ENCODE results near the gene EIF2S1.

Gene EIF2S1

DNA sequence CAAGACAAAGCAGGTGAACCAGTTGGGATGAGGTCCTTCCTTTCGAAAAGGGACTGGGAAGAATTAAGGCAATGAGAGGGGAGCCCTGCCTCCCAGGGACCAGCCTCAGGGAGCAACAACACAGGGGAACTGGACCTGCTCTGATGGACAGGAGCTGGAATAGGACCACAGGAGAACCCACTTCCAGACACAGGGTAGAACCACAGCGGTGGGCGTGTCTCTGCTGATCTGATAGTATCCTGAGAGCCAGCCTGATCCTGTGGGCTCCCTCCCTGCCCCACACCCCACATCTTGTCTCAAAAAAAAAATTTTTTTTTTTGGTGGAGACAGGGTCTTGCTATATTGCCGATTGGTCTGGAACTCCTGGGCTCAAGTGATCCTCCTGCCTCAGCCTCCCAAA, 65.5 kb downstream of the EIF2S1 start:
- no peaks in the 10 kb centered on the region for H3K9me3 Mint-ChIP-seq
- H3K27me3 Mint-ChIP-seq, result peaks cover 42% of the 10 kb centered on the region
- intact Hi-C loops (cut with micrococcal nuclease), result loop anchor here (2.0 to 10.0 kb wide), 2 partner anchors 89 to 279 kb away; no protein-coding TSS in a partner anchor
- no peak overlapping the region for H3K4me3 Mint-ChIP-seq
- peaks cover 18% of the 10 kb centered on the region for H3K4me1 Mint-ChIP-seq (ENCODE audit: low read depth)
- no peak overlapping the region for H3K27ac Mint-ChIP-seq
- H3K36me3 Mint-ChIP-seq (ENCODE audit: low read depth), result no peaks in the 10 kb centered on the region

DNA sequence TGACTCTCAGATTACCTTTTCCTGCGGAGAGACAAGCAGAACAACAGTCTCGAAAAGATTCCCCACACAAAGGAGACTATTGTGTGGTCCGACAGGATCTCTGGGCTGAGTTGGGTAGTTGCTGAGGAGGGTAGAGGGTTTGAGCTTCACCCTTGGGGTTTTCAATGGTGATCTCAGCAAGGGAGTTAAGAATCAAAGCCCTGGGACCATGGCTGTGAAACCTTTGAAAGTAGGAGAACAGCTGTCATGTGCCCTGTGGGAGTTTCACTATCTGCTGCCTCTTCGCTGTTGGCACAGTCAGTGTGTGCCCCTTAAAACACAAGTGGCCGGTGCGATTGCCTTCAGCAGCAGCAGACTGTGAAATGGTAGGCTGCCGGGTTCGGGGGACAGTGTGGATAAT, 66.0 kb downstream of the EIF2S1 start:
- H3K4me3 Mint-ChIP-seq, result no peak overlapping the region
- intact Hi-C loops (cut with micrococcal nuclease), result loop anchor here (2.0 to 10.0 kb wide), 2 partner anchors 89 to 279 kb away; no protein-coding TSS in a partner anchor
- no peaks in the 10 kb centered on the region for H3K9me3 Mint-ChIP-seq
- no peak overlapping the region for H3K27ac Mint-ChIP-seq
- peaks cover 18% of the 10 kb centered on the region for H3K4me1 Mint-ChIP-seq (ENCODE audit: low read depth)
- H3K36me3 Mint-ChIP-seq (ENCODE audit: low read depth), result no peaks in the 10 kb centered on the region
- H3K27me3 Mint-ChIP-seq, result peaks cover 45% of the 10 kb centered on the region

- no peak overlapping the region for H3K4me3 Mint-ChIP-seq
- H3K27me3 Mint-ChIP-seq, result peaks cover 43% of the 10 kb centered on the region
- peaks cover 18% of the 10 kb centered on the region for H3K4me1 Mint-ChIP-seq (ENCODE audit: low read depth)
- H3K36me3 Mint-ChIP-seq (ENCODE audit: low read depth), result no peaks in the 10 kb centered on the region
- H3K9me3 Mint-ChIP-seq, result no peaks in the 10 kb centered on the region
- intact Hi-C loops (cut with micrococcal nuclease), result loop anchor here (1.0 to 10.0 kb wide), 3 partner anchors 88 to 278 kb away; no protein-coding TSS in a partner anchor
- H3K27ac Mint-ChIP-seq, result no peak overlapping the region
These were observed 67.0 kb downstream of the EIF2S1 start for GRCh38 chr14:67426983-67427606.

GRCh38 chr14:67428501-67429031, 68.4 kb downstream of the EIF2S1 start:
- H3K4me1 Mint-ChIP-seq (ENCODE audit: low read depth), result peaks cover 19% of the 10 kb centered on the region
- H3K27me3 Mint-ChIP-seq, result peaks cover 37% of the 10 kb centered on the region
- H3K27ac Mint-ChIP-seq, result no peak overlapping the region
- intact Hi-C loops (cut with micrococcal nuclease), result loop anchor here (10.0 kb wide), 1 partner anchor 86 kb away; no protein-coding TSS in a partner anchor
- no peak overlapping the region for H3K4me3 Mint-ChIP-seq
- no peaks in the 10 kb centered on the region for H3K9me3 Mint-ChIP-seq
- H3K36me3 Mint-ChIP-seq (ENCODE audit: low read depth), result no peaks in the 10 kb centered on the region

GRCh38 chr14:67429510-67430205, 69.5 kb downstream of the EIF2S1 start:
- no peaks in the 10 kb centered on the region for H3K36me3 Mint-ChIP-seq (ENCODE audit: low read depth)
- no peak overlapping the region for H3K4me3 Mint-ChIP-seq
- H3K9me3 Mint-ChIP-seq, result no peaks in the 10 kb centered on the region
- intact Hi-C loops (cut with micrococcal nuclease), result loop anchor here (10.0 kb wide), 1 partner anchor 85 kb away; no protein-coding TSS in a partner anchor
- H3K4me1 Mint-ChIP-seq (ENCODE audit: low read depth), result peaks cover 9% of the 10 kb centered on the region
- H3K27me3 Mint-ChIP-seq, result peaks cover 38% of the 10 kb centered on the region
- no peak overlapping the region for H3K27ac Mint-ChIP-seq

- H3K4me3 Mint-ChIP-seq, result no peak overlapping the region
- H3K9me3 Mint-ChIP-seq, result no peaks in the 10 kb centered on the region
- H3K36me3 Mint-ChIP-seq (ENCODE audit: low read depth), result no peaks in the 10 kb centered on the region
- H3K27me3 Mint-ChIP-seq, result peaks cover 27% of the 10 kb centered on the region
- peaks cover 5% of the 10 kb centered on the region for H3K4me1 Mint-ChIP-seq (ENCODE audit: low read depth)
- H3K27ac Mint-ChIP-seq, result no peak overlapping the region
- intact Hi-C loops (cut with micrococcal nuclease), result no loop called here
These were observed 72.0 kb downstream of the EIF2S1 start for GRCh38 chr14:67432050-67432564.

DNA sequence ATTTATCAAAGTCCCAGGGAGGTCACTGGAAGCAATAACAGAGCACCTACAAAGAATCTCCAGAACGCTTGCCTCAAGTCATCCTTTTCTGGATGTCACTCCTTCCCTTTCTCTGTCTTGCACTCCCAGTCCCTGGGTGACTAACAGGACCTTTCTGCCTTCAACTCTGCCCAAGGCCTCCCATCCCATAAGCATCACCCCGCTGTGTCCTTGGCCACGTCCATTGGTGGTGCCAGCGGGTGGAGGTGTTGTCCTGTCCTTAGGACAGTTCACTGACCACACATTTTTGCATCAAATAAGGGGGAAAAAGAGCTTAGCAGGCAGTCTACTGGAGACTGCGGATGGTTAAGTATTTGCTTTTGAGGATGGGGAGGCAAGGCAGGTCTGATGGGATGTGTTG, 75.5 kb downstream of the EIF2S1 start:
- H3K27ac Mint-ChIP-seq, result no peak overlapping the region
- H3K27me3 Mint-ChIP-seq, result peaks cover 38% of the 10 kb centered on the region
- H3K4me3 Mint-ChIP-seq, result no peak overlapping the region
- intact Hi-C loops (cut with micrococcal nuclease), result no loop called here
- no peaks in the 10 kb centered on the region for H3K9me3 Mint-ChIP-seq
- no peaks in the 10 kb centered on the region for H3K36me3 Mint-ChIP-seq (ENCODE audit: low read depth)
- H3K4me1 Mint-ChIP-seq (ENCODE audit: low read depth), result peaks cover 5% of the 10 kb centered on the region

Data from dendritic cell treated with granulocyte-macrophage colony-stimulating factor and Interleukin-4, amounts not matched to agents 40 ng/mL and 50 ng/mL, for 4 days (primary cell).